ENCODE data around the gene SLC24A4.

- TF ChIP-seq POLR2AphosphoS5 (IDR thresholded peaks at IDR 0.05; ENCODE audit: low read depth, low read length) (no peak), POLR2A (IDR thresholded peaks at IDR 0.05; ENCODE audit: low read depth, low read length) (no peak)
These were observed 6.0 kb upstream of the SLC24A4 start for GRCh38 chr14:92316937-92317336.

Measured in GM12892 (cell line).